Hepatocyte (in vitro differentiated cells): Measurements from ENCODE around the gene SERINC5.

Experiments used
- CTCF ChIP-seq: fragments of 200-600 bp; sonication (generic); IDR thresholded peaks from 2 replicates; pipeline ENCODE4 v1.5.1; 2016; ENCODE audit warnings: antibody characterized with exemption, mild to moderate bottlenecking; ENCODE audit not compliant: poor library complexity
- EZH2 ChIP-seq: fragments of 200-600 bp; sonication (generic); IDR thresholded peaks from 2 replicates; pipeline ENCODE4 v1.6.1; 2016; ENCODE audit warnings: antibody characterized with exemption, mild to moderate bottlenecking, borderline replicate concordance
- EZH2phosphoT487 ChIP-seq: fragments of 200-600 bp; sonication (generic); IDR thresholded peaks from one replicate; pipeline ENCODE4 v1.6.1; 2018; ENCODE audit warnings: antibody characterized with exemption, mild to moderate bottlenecking, low read depth, moderate library complexity; ENCODE audit not compliant: unreplicated experiment, severe bottlenecking

GRCh38 chr5:80249901-80250300, 5.9 kb downstream of the SERINC5 start:
- no peak for TF ChIP-seq CTCF
- no peak for TF ChIP-seq EZH2
- no peak for TF ChIP-seq EZH2phosphoT487
